ENCODE results near the gene SLC16A8.
"Not testable (repeated sequence)": the region's sequence is repeated elsewhere in the genome, so short reads cannot be mapped to it uniquely, and the experiment has no call there.

DNA sequence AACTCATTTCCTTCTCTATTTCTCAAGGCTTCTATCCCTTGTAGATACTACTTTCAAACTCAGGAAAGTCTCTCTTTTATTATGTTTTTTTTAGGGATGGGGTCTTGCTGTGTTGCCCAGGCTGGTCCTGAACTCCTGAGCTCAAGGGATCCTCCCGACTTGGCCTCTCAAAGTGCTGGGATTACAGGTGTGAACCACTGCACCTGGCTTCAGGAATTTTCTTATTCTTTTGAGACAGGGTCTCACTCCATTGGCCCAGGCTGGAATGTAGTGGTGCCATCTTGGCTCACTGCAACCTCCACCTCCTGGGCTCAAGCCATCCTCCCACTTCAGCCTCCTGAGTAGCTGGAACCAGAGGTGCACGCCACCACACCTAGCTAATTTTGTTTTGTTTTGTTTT, 4.8 kb downstream of the SLC16A8 start:
- TF ChIP-seq, protein P1, sequence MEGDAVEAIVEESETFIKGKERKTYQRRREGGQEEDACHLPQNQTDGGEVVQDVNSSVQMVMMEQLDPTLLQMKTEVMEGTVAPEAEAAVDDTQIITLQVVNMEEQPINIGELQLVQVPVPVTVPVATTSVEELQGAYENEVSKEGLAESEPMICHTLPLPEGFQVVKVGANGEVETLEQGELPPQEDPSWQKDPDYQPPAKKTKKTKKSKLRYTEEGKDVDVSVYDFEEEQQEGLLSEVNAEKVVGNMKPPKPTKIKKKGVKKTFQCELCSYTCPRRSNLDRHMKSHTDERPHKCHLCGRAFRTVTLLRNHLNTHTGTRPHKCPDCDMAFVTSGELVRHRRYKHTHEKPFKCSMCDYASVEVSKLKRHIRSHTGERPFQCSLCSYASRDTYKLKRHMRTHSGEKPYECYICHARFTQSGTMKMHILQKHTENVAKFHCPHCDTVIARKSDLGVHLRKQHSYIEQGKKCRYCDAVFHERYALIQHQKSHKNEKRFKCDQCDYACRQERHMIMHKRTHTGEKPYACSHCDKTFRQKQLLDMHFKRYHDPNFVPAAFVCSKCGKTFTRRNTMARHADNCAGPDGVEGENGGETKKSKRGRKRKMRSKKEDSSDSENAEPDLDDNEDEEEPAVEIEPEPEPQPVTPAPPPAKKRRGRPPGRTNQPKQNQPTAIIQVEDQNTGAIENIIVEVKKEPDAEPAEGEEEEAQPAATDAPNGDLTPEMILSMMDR (IDR thresholded peaks at IDR 0.05): not testable (repeated sequence)
- not testable (repeated sequence) for TF ChIP-seq POLR2A (IDR thresholded peaks at IDR 0.05)

Measured in adrenal gland (tissue), 5 donors.